Thoracic aorta (tissue), 2 donors: Measurements from ENCODE around the gene PTPRG. TPM values are rescaled to one million over a fixed set of nuclear protein-coding genes. Genes with fewer than 3 reads are reported as not detected.
A peak's percentile ranks its signal among the peaks of the same experiment; 100 is the strongest.

Experiments
- ATAC-seq: fragments of 150-250 bp; one replicate; pipeline ENCODE4 v1.8.0; 2017; ENCODE audit warnings: low read depth; ENCODE audit not compliant: insufficient number of reproducible peaks, low FRiP score
- DNase-seq: peaks from one replicate; pipeline ENCODE4 v3.0.0-alpha.2; 2020; ENCODE audit warnings: low spot score
- H3K27ac ChIP-seq, 2 donors: fragments of 200-600 bp; sonication (generic); 1 replicate in 1 of 2; 2 replicates in 1 of 2; pipeline ENCODE4 v1.5.1; 2016; ENCODE audit warnings: mild to moderate bottlenecking in 2 of 2, moderate library complexity in 2 of 2
- H3K27me3 ChIP-seq: fragments of 200-600 bp; sonication (generic); replicated peaks from 2 replicates; pipeline ENCODE4 v1.6.0; 2016; ENCODE audit warnings: mild to moderate bottlenecking; ENCODE audit not compliant: insufficient read depth
- H3K36me3 ChIP-seq: fragments of 200-600 bp; sonication (generic); one replicate; pipeline ENCODE4 v1.5.1; 2016
- H3K4me1 ChIP-seq, 2 donors: fragments of 200-600 bp; sonication (generic); 1 replicate in 1 of 2; 2 replicates in 1 of 2; pipeline versions ENCODE4 v1.5.1 to v1.6.0; 2016; ENCODE audit warnings: low read depth in 2 of 2, mild to moderate bottlenecking in 1 of 2; ENCODE audit not compliant: control insufficient read depth in 1 of 2
- H3K4me3 ChIP-seq: fragments of 200-600 bp; sonication (generic); 2 replicates; pipeline ENCODE4 v1.5.1; 2016; ENCODE audit warnings: mild to moderate bottlenecking
- H3K9me3 ChIP-seq: fragments of 200-600 bp; sonication (generic); 2 replicates; pipeline ENCODE4 v1.5.1; 2016
- CTCF ChIP-seq: fragments of 200-600 bp; sonication (generic); IDR thresholded peaks from one replicate; pipeline ENCODE4 v1.5.1; 2019; ENCODE audit warnings: antibody characterized with exemption
- total RNA-seq, 2 donors: library from RNA; depleted of rRNA; stranded (reverse); fragments of >200 nt; gene quantifications; one replicate each; pipeline versions ENCODE4 v1.1.0 to v1.2.3, GENCODE V29; 2016

Gene PTPRG
- total RNA-seq, 2 donors from 2014 or later, result 154 to 208 TPM

GRCh38 chr3:61684386-61684785 is 123.0 kb downstream of the PTPRG start:
- TF ChIP-seq CTCF, result no peak
- no peak overlapping the region for H3K4me3 ChIP-seq
- DNase-seq (no peak), ATAC-seq (no peak)
- no peaks in the 10 kb centered on the region for H3K36me3 ChIP-seq
- H3K27me3 ChIP-seq, result no peaks in the 10 kb centered on the region
- H3K9me3 ChIP-seq, result no peaks in the 10 kb centered on the region
- H3K27ac ChIP-seq, result peak overlapping the region; percentile 75 to 78
- H3K4me1 ChIP-seq, result peaks cover 22 to 61% of the 10 kb centered on the region in 2 donors

GRCh38 chr3:61685755-61686154 is 124.4 kb downstream of the PTPRG start:
- ATAC-seq (no peak), DNase-seq (no peak)
- H3K9me3 ChIP-seq, result no peaks in the 10 kb centered on the region
- H3K27me3 ChIP-seq, result no peaks in the 10 kb centered on the region
- peaks cover 22 to 61% of the 10 kb centered on the region in 2 donors for H3K4me1 ChIP-seq
- TF ChIP-seq CTCF, result no peak
- H3K27ac ChIP-seq, result no peak overlapping the region
- no peak overlapping the region for H3K4me3 ChIP-seq
- no peaks in the 10 kb centered on the region for H3K36me3 ChIP-seq

- Histone ChIP-seq H3K9me3 (no peaks in the 10 kb centered on the region), H3K4me1 (peaks cover 22 to 60% of the 10 kb centered on the region in 2 donors), H3K36me3 (no peaks in the 10 kb centered on the region), H3K27me3 (no peaks in the 10 kb centered on the region), H3K27ac (no peak overlapping the region), H3K4me3 (no peak overlapping the region)
- DNase-seq (no peak), ATAC-seq (no peak)
- TF ChIP-seq CTCF, result no peak
Measured at GRCh38 chr3:61686228-61686648, 124.9 kb downstream of the PTPRG start.

GRCh38 chr3:61687206-61687605 is 125.8 kb downstream of the PTPRG start:
- DNase-seq, result no peak
- no peak for TF ChIP-seq CTCF

GRCh38 chr3:61687663-61688306 is 126.4 kb downstream of the PTPRG start:
- no peak for ATAC-seq
- Histone ChIP-seq H3K4me1 (peaks cover 18 to 47% of the 10 kb centered on the region in 2 donors), H3K27ac (no peak overlapping the region), H3K4me3 (no peak overlapping the region), H3K27me3 (no peaks in the 10 kb centered on the region), H3K9me3 (no peaks in the 10 kb centered on the region), H3K36me3 (no peaks in the 10 kb centered on the region)
- no peak for TF ChIP-seq CTCF
- DNase-seq, result no peak

More at GRCh38 chr3:61687206-61687605, 125.8 kb downstream of the PTPRG start:
- H3K27ac ChIP-seq, result no peak overlapping the region
- ATAC-seq, result no peak
- no peaks in the 10 kb centered on the region for H3K36me3 ChIP-seq
- no peaks in the 10 kb centered on the region for H3K27me3 ChIP-seq
- no peak overlapping the region for H3K4me3 ChIP-seq
- H3K9me3 ChIP-seq, result no peaks in the 10 kb centered on the region
- peaks cover 22 to 53% of the 10 kb centered on the region in 2 donors for H3K4me1 ChIP-seq
